ENCODE results near the gene ACADVL.
A peak's percentile ranks its signal among the peaks of the same experiment; 100 is the strongest.

Gene ACADVL

DNA sequence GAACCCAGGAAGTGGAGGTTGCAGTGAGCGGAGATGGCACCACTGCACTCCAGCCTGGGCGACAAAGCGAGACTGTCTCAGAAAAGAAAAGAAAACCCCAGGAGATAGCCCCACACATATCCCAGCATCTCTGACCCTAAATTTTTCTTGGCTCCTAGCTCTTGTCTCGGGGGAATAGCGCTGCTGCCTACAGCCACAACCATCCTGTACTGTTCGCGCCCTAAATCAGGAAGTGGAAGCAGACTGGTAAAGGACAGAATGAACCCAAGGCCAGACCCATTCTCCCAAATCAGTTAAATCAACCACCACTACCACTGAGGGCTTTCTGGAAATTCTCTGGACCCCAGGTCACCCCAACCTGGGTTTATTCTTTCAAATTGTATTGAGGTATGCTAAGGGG is 30.1 kb downstream of the ACADVL start:
- no peak for DNase-seq (ENCODE audit: low read depth)
- TF ChIP-seq, protein P1, sequence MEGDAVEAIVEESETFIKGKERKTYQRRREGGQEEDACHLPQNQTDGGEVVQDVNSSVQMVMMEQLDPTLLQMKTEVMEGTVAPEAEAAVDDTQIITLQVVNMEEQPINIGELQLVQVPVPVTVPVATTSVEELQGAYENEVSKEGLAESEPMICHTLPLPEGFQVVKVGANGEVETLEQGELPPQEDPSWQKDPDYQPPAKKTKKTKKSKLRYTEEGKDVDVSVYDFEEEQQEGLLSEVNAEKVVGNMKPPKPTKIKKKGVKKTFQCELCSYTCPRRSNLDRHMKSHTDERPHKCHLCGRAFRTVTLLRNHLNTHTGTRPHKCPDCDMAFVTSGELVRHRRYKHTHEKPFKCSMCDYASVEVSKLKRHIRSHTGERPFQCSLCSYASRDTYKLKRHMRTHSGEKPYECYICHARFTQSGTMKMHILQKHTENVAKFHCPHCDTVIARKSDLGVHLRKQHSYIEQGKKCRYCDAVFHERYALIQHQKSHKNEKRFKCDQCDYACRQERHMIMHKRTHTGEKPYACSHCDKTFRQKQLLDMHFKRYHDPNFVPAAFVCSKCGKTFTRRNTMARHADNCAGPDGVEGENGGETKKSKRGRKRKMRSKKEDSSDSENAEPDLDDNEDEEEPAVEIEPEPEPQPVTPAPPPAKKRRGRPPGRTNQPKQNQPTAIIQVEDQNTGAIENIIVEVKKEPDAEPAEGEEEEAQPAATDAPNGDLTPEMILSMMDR (IDR thresholded peaks at IDR 0.05; ENCODE audit: control insufficient read depth, extremely low read depth, insufficient read depth): no peak
- H3K4me3 ChIP-seq (ENCODE audit: low read depth, low read length): peak overlapping the region; percentile 92

DNA sequence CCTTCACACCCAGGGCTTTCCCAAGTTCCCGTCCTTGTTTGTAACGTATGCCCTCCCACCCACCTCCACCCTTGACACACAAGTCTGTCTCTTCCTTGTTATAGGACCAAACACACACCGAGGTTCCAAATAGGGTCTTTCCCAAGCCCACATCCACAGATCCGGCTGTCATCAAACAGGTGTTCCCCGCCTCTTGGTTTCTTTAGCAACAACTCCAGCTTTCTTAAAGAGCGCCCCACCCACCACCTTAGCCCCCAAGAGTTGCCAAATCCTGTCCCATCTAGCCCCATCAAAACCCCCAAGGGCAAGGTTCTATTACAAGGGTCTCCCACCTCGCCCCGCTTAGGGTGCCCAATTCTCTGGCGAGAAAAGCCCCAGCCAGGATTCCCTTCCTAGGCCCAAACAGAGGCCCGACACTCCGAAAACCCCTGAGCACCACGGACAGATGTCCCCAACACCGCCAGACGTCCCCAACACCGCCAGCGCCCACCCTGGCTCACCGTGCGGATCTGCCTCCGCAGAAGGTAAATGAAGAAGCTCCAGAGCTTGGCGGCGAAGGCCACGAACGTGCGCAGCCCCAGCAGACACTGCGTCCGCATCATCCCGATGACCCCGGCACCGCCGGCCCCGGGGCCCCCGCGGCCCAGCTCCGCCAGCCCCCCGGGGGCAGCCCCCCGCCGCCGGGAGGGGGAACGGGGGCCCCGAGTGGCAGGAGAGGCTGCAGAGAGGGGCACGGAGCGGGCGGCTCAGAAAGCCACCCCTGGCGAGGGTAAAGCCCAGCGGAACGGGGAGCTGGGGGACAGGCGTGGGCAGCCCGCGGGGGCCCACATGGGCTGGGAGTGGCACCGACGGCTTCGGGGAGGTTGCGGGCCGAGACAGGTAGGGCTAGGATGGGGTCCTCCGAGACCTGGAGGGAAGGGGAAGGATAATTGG is 31.2 kb downstream of the ACADVL start:
- TF ChIP-seq, protein P1 (IDR thresholded peaks at IDR 0.05; ENCODE audit: control insufficient read depth, extremely low read depth, insufficient read depth): no peak
- peak overlapping the region; percentile 92 for H3K4me3 ChIP-seq (ENCODE audit: low read depth, low read length)
- DNase-seq (ENCODE audit: low read depth): no peak

DNA sequence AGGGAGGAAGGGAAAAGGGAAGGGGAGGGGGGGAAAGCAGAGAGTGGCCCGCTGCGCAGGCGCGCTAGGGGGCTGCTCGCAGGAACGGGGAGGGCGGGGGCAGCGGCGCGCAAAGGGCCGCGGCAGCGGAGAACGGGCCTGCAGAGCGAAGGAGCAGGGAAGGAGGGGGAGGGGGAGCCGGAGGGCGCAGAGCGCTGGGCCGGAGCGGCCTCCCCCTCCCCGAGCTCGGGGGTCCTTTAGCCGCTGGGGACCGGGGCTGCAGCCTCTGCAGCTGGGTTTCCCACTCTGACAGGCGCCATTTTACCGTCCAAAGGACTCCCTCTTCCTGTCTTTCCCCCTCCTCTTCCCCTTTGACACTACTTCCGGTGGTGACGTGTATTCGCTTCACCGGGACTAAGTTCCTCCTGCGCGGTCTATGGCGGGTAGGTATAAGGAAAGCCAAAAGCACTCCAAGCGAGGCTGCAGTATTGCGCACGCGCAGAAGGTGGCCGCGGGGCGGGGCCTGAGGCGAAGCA is 32.0 kb downstream of the ACADVL start, which contains the start of gene CTDNEP1:
TSS of gene CTDNEP1 (minus strand) at position 74 of the 515 bp plus-strand sequence. CDS start 438 bp downstream, outside the sequence.
- TF ChIP-seq, protein P1 (IDR thresholded peaks at IDR 0.05; ENCODE audit: control insufficient read depth, extremely low read depth, insufficient read depth): no peak
- peak; percentile 99 for DNase-seq (ENCODE audit: low read depth)
- peak within 1 kb of the TSS; percentile 92 for H3K4me3 ChIP-seq (ENCODE audit: low read depth, low read length)

DNA sequence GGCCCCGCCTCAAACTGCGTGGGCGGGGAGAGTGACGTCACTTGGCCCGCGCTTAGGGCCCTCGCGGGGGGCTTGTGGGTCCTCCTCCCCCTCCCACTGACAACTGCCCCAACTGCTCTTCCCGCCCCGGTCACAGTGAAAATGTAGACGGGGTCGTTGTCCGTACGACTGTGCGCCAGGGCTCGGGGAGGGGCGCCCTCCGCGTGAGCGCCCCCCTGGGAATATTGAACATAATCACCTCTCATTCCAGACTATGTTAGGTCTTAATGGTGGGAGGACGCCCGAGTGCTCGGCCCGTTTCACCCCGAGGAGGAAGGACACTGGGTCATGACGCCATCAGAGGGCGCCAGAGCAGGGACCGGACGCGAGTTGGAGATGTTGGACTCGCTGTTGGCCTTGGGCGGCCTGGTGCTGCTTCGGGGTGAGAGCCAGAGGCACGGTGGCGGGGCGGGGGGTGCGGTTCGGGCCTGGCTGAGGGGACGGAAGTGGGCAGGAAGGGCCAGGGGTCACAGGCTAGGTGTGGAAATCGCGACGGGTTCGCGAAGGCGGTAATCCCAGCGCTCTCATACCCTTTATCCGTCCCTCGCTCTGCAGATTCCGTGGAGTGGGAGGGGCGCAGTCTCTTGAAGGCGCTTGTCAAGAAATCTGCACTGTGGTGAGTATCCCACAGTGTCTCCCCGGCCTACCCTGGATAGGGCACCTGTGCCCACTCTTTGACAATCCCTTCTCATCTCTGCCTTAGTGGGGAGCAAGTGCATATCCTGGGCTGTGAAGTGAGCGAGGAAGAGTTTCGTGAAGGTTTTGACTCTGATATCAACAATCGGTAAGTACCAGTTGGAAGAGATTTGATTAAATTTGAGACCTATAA is 32.7 kb downstream of the ACADVL start, which contains the start of gene ELP5:
TSS of gene ELP5 (plus strand) at position 40 of the 868 bp plus-strand sequence. CDS start at position 376, 336 bp downstream.
- TF ChIP-seq, protein P1 (IDR thresholded peaks at IDR 0.05; ENCODE audit: control insufficient read depth, extremely low read depth, insufficient read depth): peak; percentile 58
- peak within 1 kb of the TSS; percentile 92 for H3K4me3 ChIP-seq (ENCODE audit: low read depth, low read length)
- DNase-seq (ENCODE audit: low read depth): no peak

DNA sequence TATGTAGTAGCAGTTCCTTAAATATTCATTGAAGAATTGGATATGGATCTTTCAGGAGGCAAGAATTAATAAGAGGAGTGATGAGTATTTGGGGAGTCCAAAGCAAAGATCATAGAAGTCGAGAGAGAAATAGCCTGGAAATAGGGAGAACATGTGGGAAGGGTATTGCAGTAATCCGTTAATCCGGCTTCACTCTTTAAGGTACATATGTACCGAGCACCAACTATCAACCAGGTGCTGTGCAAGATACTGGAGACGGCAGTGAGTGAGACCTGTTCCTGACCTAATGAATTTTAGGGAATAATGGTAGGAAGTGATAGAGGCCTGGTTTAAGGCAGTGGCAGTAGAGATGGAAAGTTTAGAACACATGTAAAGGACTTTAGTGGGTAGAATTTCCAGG is 33.3 kb downstream of the ACADVL start:
- TF ChIP-seq, protein P1 (IDR thresholded peaks at IDR 0.05; ENCODE audit: control insufficient read depth, extremely low read depth, insufficient read depth): no peak
- H3K4me3 ChIP-seq (ENCODE audit: low read depth, low read length): peak overlapping the region; percentile 92
- no peak for DNase-seq (ENCODE audit: low read depth)

DNA sequence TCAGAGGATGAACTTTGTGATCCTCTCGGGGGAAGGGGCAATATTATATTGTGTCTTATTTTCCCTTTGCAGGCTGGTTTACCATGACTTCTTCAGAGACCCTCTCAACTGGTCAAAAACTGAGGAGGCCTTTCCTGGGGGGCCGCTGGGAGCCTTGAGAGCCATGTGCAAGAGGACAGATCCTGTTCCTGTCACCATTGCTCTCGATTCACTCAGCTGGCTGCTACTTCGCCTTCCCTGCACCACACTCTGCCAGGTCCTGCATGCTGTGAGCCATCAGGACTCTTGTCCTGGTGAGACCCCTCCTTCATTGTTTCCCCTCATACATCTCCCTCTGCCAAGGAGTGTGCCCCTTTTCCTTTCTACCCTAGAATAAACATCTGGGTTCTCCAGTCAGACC is 34.8 kb downstream of the ACADVL start:
- TF ChIP-seq, protein P1 (IDR thresholded peaks at IDR 0.05; ENCODE audit: control insufficient read depth, extremely low read depth, insufficient read depth): no peak
- DNase-seq (ENCODE audit: low read depth): no peak
- no peak overlapping the region for H3K4me3 ChIP-seq (ENCODE audit: low read depth, low read length)
